PC-3 (cell line): ENCODE measurements around the gene CNGA1. TPM values are rescaled to one million over a fixed set of nuclear protein-coding genes. Genes with fewer than 3 reads are reported as not detected.
A peak's percentile ranks its signal among the peaks of the same experiment; 100 is the strongest.
"Not testable (repeated sequence)": the region's sequence is repeated elsewhere in the genome, so short reads cannot be mapped to it uniquely, and the experiment has no call there.

Source experiments
- ATAC-seq: fragments of 200-7000 bp; cut with Tn5 transposase; 2 replicates; pipeline ENCODE4 v1.9.1; 2020; ENCODE audit warnings: mild to moderate bottlenecking, moderate library complexity
- BruUV-seq: library from RNA; stranded (reverse); fragments of 400-500 nt; replicated peaks from 2 replicates; lab custom pipeline; 2021; lab: Mats Ljungman, UMichigan
- CTCF ChIA-PET: fragments of 300-600 bp; sonication (Branson Sonifier 250); formaldehyde crosslinking; loops from one replicate; lab custom pipeline; 2022; ENCODE audit warnings: antibody characterized with exemption; lab: Charles Lee
- POLR2A ChIA-PET: fragments of 300-600 bp; sonication (Branson Sonifier 250); formaldehyde crosslinking; loops from one replicate; lab custom pipeline; 2022; ENCODE audit warnings: antibody characterized with exemption; ENCODE audit not compliant: unreplicated experiment; lab: Charles Lee
- DNase-seq: peaks from one replicate; pipeline ENCODE4 v3.0.0-alpha.2; 2015
- H2AFZ ChIP-seq: fragments of 300-600 bp; sonication (generic); 2 replicates; pipeline ENCODE4 v1.6.0; 2016; ENCODE audit warnings: antibody characterized with exemption, low read length
- H3F3A ChIP-seq: fragments of 300-600 bp; sonication (generic); one replicate; pipeline ENCODE4 v1.6.0; 2017; ENCODE audit warnings: antibody characterized with exemption, low read length, control low read depth, mild to moderate bottlenecking; ENCODE audit not compliant: unreplicated experiment
- H3K27ac ChIP-seq: fragments of 300-600 bp; sonication (generic); 2 replicates; pipeline ENCODE4 v1.5.1; 2016; ENCODE audit warnings: mild to moderate bottlenecking, low read length
- H3K27me3 ChIP-seq: fragments of 300-600 bp; sonication (generic); 2 replicates; pipeline ENCODE4 v1.6.1; 2016; ENCODE audit warnings: low read length, mixed read lengths
- H3K36me3 ChIP-seq: fragments of 300-600 bp; sonication (generic); 2 replicates; pipeline ENCODE4 v1.6.1; 2016; ENCODE audit warnings: low read depth, mixed run types, low read length, mixed read lengths
- H3K4me1 ChIP-seq: fragments of 300-600 bp; sonication (generic); 2 replicates; pipeline ENCODE4 v1.5.1; 2016; ENCODE audit warnings: low read length; ENCODE audit not compliant: insufficient read depth
- H3K4me2 ChIP-seq: fragments of 300-600 bp; sonication (generic); 2 replicates; pipeline ENCODE4 v1.6.0; 2016; ENCODE audit warnings: low read length
- H3K4me3 ChIP-seq: fragments of 300-600 bp; sonication (generic); 2 replicates; pipeline ENCODE4 v1.5.1; 2016; ENCODE audit warnings: mild to moderate bottlenecking, low read length, mixed read lengths
- H3K79me2 ChIP-seq: fragments of 300-600 bp; sonication (generic); 2 replicates; pipeline ENCODE4 v1.6.1; 2017; ENCODE audit warnings: low read length, mixed read lengths
- H3K9ac ChIP-seq: fragments of 300-600 bp; sonication (generic); 2 replicates; pipeline ENCODE4 v1.6.0; 2016; ENCODE audit warnings: mild to moderate bottlenecking, low read length
- H3K9me2 ChIP-seq: fragments of 300-600 bp; sonication (generic); replicated peaks from 2 replicates; pipeline ENCODE4 v1.6.1; 2016; ENCODE audit warnings: mixed run types, low read length, mixed read lengths
- H3K9me3 ChIP-seq: fragments of 300-600 bp; sonication (generic); 2 replicates; pipeline ENCODE4 v1.6.1; 2016; ENCODE audit warnings: low read length, mixed read lengths
- H4K20me1 ChIP-seq: fragments of 300-600 bp; sonication (generic); 2 replicates; pipeline ENCODE4 v1.6.1; 2016; ENCODE audit warnings: low read length, mixed read lengths
- CTCF ChIP-seq: fragments of 300-600 bp; sonication (generic); conservative IDR thresholded peaks from 2 replicates; pipeline ENCODE4 v1.5.1; 2017; ENCODE audit warnings: antibody characterized with exemption, low read depth, mild to moderate bottlenecking, low read length
- EZH2 ChIP-seq: fragments of 300-600 bp; sonication (generic); IDR thresholded peaks from one replicate; pipeline ENCODE4 v1.6.1; 2017; ENCODE audit warnings: antibody characterized with exemption, mild to moderate bottlenecking, low read length; ENCODE audit not compliant: unreplicated experiment
- EZH2phosphoT487 ChIP-seq: fragments of 300-600 bp; sonication (generic); IDR thresholded peaks from 2 replicates; pipeline ENCODE4 v1.6.1; 2018; ENCODE audit warnings: mild to moderate bottlenecking, antibody characterized with exemption, low read length, borderline replicate concordance
- intact Hi-C: fragments of 100-400 bp; cut with micrococcal nuclease; formaldehyde crosslinking; loops from 2 replicates; pipeline ENCODE4 v1.9.0; 2023
- total RNA-seq: library from RNA; depleted of rRNA; stranded (reverse); fragments of >200 nt; gene quantifications from 2 replicates; pipeline ENCODE4 v1.2.3, GENCODE V29; 2014

CNGA1 gene
- total RNA-seq, 1 experiment from 2014 or later = 1.1 TPM

- CTCF ChIA-PET = no interaction called here
- POLR2A ChIA-PET = no interaction called here
Measured at GRCh38 chr4:47929682-47930201, 86.7 kb downstream of the CNGA1 start.

GRCh38 chr4:47926667-47927258, 89.7 kb downstream of the CNGA1 start:
- POLR2A ChIA-PET = no interaction called here

More at GRCh38 chr4:47929682-47930201, 86.7 kb downstream of the CNGA1 start:
- TF ChIP-seq EZH2phosphoT487 (no peak), EZH2 (no peak), CTCF (no peak)
- no peaks in the 10 kb centered on the region for H3F3A ChIP-seq
- intact Hi-C loops = loop anchor here (5.0 to 10.0 kb wide), 2 partner anchors 88 to 225 kb away; partner anchors contain the start of genes CNGA1 and NIPAL1
- no peaks in the 10 kb centered on the region for H3K27me3 ChIP-seq
- no peak overlapping the region for H3K9ac ChIP-seq
- no TSS peak for BruUV-seq
- no peak overlapping the region for H3K4me2 ChIP-seq
- no peak overlapping the region for H3K4me3 ChIP-seq
- no peaks in the 10 kb centered on the region for H3K9me3 ChIP-seq
- no peaks in the 10 kb centered on the region for H4K20me1 ChIP-seq
- no peak overlapping the region for H2AFZ ChIP-seq
- no peaks in the 10 kb centered on the region for H3K36me3 ChIP-seq
- DNase-seq (no peak), ATAC-seq (no peak)
- no peak overlapping the region for H3K27ac ChIP-seq
- no peaks in the 10 kb centered on the region for H3K79me2 ChIP-seq
- H3K4me1 ChIP-seq = peaks cover 11% of the 10 kb centered on the region
- H3K9me2 ChIP-seq = no peaks in the 10 kb centered on the region

GRCh38 chr4:47923261-47923608, 93.2 kb downstream of the CNGA1 start:
- H3K9ac ChIP-seq, H2AFZ ChIP-seq, H4K20me1 ChIP-seq, CTCF ChIA-PET, H3K9me3 ChIP-seq, H3K79me2 ChIP-seq, H3K4me2 ChIP-seq, POLR2A ChIA-PET, H3K27ac ChIP-seq, H3K9me2 ChIP-seq, H3K36me3 ChIP-seq, BruUV-seq, H3F3A ChIP-seq, H3K4me3 ChIP-seq, H3K4me1 ChIP-seq, H3K27me3 ChIP-seq, DNase-seq, ATAC-seq, intact Hi-C loops: not testable (repeated sequence)

More at GRCh38 chr4:47926667-47927258, 89.7 kb downstream of the CNGA1 start:
- Histone ChIP-seq H3K4me2 (peak overlapping the region; percentile 90), H3K27ac (no peak overlapping the region), H3K36me3 (no peaks in the 10 kb centered on the region), H2AFZ (peak overlapping the region; percentile 78), H3K9me3 (no peaks in the 10 kb centered on the region), H3K9me2 (no peaks in the 10 kb centered on the region), H3K4me3 (peak overlapping the region; percentile 65), H3K9ac (no peak overlapping the region), H3K4me1 (peaks cover 11% of the 10 kb centered on the region), H3F3A (no peaks in the 10 kb centered on the region), H3K79me2 (no peaks in the 10 kb centered on the region), H4K20me1 (no peaks in the 10 kb centered on the region), H3K27me3 (no peaks in the 10 kb centered on the region)
- CTCF ChIA-PET = no interaction called here
- no TSS peak for BruUV-seq
- intact Hi-C loops = loop anchor here (1.0 to 5.0 kb wide), 2 partner anchors 91 to 161 kb away; partner anchors contain the start of genes CNGA1 and NIPAL1
- peak; percentile 67 for DNase-seq
- ATAC-seq = peak; percentile 97
- TF ChIP-seq CTCF (peak; percentile 72), EZH2 (no peak)

- H4K20me1 ChIP-seq, H3K9me2 ChIP-seq, H3K27me3 ChIP-seq, H3F3A ChIP-seq, ATAC-seq, CTCF ChIA-PET, H3K9me3 ChIP-seq, DNase-seq, H3K79me2 ChIP-seq, intact Hi-C loops, BruUV-seq, H3K4me3 ChIP-seq, H3K27ac ChIP-seq, H2AFZ ChIP-seq, H3K4me2 ChIP-seq, H3K36me3 ChIP-seq, H3K9ac ChIP-seq, H3K4me1 ChIP-seq, POLR2A ChIA-PET: not testable (repeated sequence)
Measured at GRCh38 chr4:47922436-47923260, 93.8 kb downstream of the CNGA1 start.

GRCh38 chr4:47917163-47917562, 99.3 kb downstream of the CNGA1 start:
- ATAC-seq, H3K36me3 ChIP-seq, H3K9ac ChIP-seq, H3K4me2 ChIP-seq, H3K27ac ChIP-seq, H3F3A ChIP-seq, DNase-seq, H4K20me1 ChIP-seq, H3K4me3 ChIP-seq, H3K9me3 ChIP-seq, intact Hi-C loops, H3K4me1 ChIP-seq, CTCF ChIA-PET, H2AFZ ChIP-seq, BruUV-seq, H3K27me3 ChIP-seq, POLR2A ChIA-PET, H3K9me2 ChIP-seq: not testable (repeated sequence)
- peaks cover 21% of the 10 kb centered on the region for H3K79me2 ChIP-seq
